ENCODE results near the gene MAD1L1. TPM values are rescaled to one million over a fixed set of nuclear protein-coding genes. Genes with fewer than 3 reads are reported as not detected.

MAD1L1 gene
- total RNA-seq, 1 experiment from 2014 or later: 38.5 TPM

- no peaks in the 10 kb centered on the region for H3K9me3 ChIP-seq (ENCODE audit: control insufficient read depth in 1 of 2, insufficient read depth in 1 of 2, low read depth in 1 of 2, low read length in 2 of 2)
- DNase-seq (ENCODE audit: low read depth, low spot score): no peak
- ChIA-PET RAD21 (ENCODE audit: low non-redundant PET in 1 of 2, low total read pairs in 2 of 2, uncharacterized antibody in 2 of 2, unreplicated experiment in 2 of 2) (no interaction called here), CTCF (no interaction called here), POLR2A (no interaction called here)
- H3K9ac ChIP-seq (ENCODE audit: low read length): no peak overlapping the region
- no peaks in the 10 kb centered on the region for H3K36me3 ChIP-seq (ENCODE audit: control insufficient read depth in 1 of 2, insufficient read depth in 2 of 2, low read length in 2 of 2)
- intact Hi-C loops (cut with micrococcal nuclease): no loop called here
- no peaks in the 10 kb centered on the region; the same call in 1 of the 2 replicates for H3K79me2 ChIP-seq (ENCODE audit: insufficient read depth, low read length)
- TF ChIP-seq SRF (IDR thresholded peaks at IDR 0.05; ENCODE audit: low read depth): no peak
- no peak for TF ChIP-seq ATF3 (IDR thresholded peaks at IDR 0.05)
- no peak for TF ChIP-seq ELF1 (IDR thresholded peaks at IDR 0.05; ENCODE audit: borderline replicate concordance, low read depth)
- no peak for TF ChIP-seq CBX3 (IDR thresholded peaks at IDR 0.05; ENCODE audit: low read depth)
- no peak for TF ChIP-seq RAD21 (IDR thresholded peaks at IDR 0.05; ENCODE audit: low read depth)
- TF ChIP-seq FOSL1 (IDR thresholded peaks at IDR 0.05; ENCODE audit: low read depth): no peak
- no peak for TF ChIP-seq POLR2A (IDR thresholded peaks at IDR 0.05; ENCODE audit: borderline replicate concordance, extremely low read depth, insufficient read depth, insufficient read length)
- no peak for TF ChIP-seq EZH2 (IDR thresholded peaks at IDR 0.05)
- no peak for TF ChIP-seq ZFX (IDR thresholded peaks at IDR 0.05)
- no peak for TF ChIP-seq SP1 (IDR thresholded peaks at IDR 0.05; ENCODE audit: low read depth)
- no peak for TF ChIP-seq YY1 (IDR thresholded peaks at IDR 0.05; ENCODE audit: extremely low read depth, insufficient replicate concordance, low read depth, low read length)
- no peak for TF ChIP-seq REST (IDR thresholded peaks at IDR 0.05; ENCODE audit: low read depth)
- no peak for TF ChIP-seq EGR1 (IDR thresholded peaks at IDR 0.05; ENCODE audit: low read depth)
- TF ChIP-seq CEBPB (IDR thresholded peaks at IDR 0.05; ENCODE audit: low read depth): no peak
- TF ChIP-seq POLR2AphosphoS5 (IDR thresholded peaks at IDR 0.05; ENCODE audit: low read depth, low read length): no peak
- no peak for TF ChIP-seq JUND (IDR thresholded peaks at IDR 0.05)
- no peak for TF ChIP-seq ZNF274 (IDR thresholded peaks at IDR 0.05; ENCODE audit: low read depth, low read length)
- no peaks in the 10 kb centered on the region for H3K9me2 ChIP-seq (ENCODE audit: insufficient read depth)
- no peaks in the 10 kb centered on the region; a peak in 1 of 4 replicates for H3K4me1 ChIP-seq (ENCODE audit: control insufficient read depth in 1 of 2, insufficient read depth in 2 of 2, low read length in 2 of 2)
- no peak overlapping the region for H2AFZ ChIP-seq (ENCODE audit: low read depth, low read length, poor library complexity, severe bottlenecking)
- H3K27me3 ChIP-seq (ENCODE audit: insufficient read depth, low read length): no peaks in the 10 kb centered on the region
- BruUV-seq (replicated peaks): no TSS peak
- no peak overlapping the region for H3K4me2 ChIP-seq (ENCODE audit: low read length)
- H4K20me1 ChIP-seq (ENCODE audit: insufficient read depth): no peaks in the 10 kb centered on the region
- H3K27ac ChIP-seq (ENCODE audit: low read depth, low read length): no peak overlapping the region
- H3K4me3 ChIP-seq (replicated peaks in 1 of 2; ENCODE audit: low read depth in 1 of 2, low read length in 2 of 2): no peak overlapping the region
- no peak for ATAC-seq
Observed at GRCh38 chr7:2048006-2048405, 184.7 kb downstream of the MAD1L1 start.
